KMS-11 (cell line): Measurements from ENCODE around the gene ATF3.

Experiments used
- H2AFZ ChIP-seq: fragments of 200-600 bp; sonication (generic); 2 replicates; pipeline ENCODE4 v1.6.1; 2016; ENCODE audit warnings: antibody characterized with exemption, mixed run types, low read depth
- H3K27ac ChIP-seq: fragments of 200-600 bp; sonication (generic); 2 replicates; pipeline ENCODE4 v1.6.1; 2016; ENCODE audit warnings: mild to moderate bottlenecking, mixed run types
- H3K27me3 ChIP-seq: fragments of 200-600 bp; sonication (generic); 2 replicates; pipeline ENCODE4 v1.6.1; 2017; ENCODE audit warnings: mild to moderate bottlenecking, low read depth, mixed run types, moderate library complexity; ENCODE audit not compliant: insufficient read depth
- H3K36me3 ChIP-seq: fragments of 200-600 bp; sonication (generic); 2 replicates; pipeline ENCODE4 v1.6.1; 2017; ENCODE audit warnings: mild to moderate bottlenecking, mixed run types; ENCODE audit not compliant: insufficient read depth
- H3K4me1 ChIP-seq: fragments of 200-600 bp; sonication (generic); 2 replicates; pipeline ENCODE4 v1.6.1; 2016; ENCODE audit warnings: mild to moderate bottlenecking, low read depth, mixed run types; ENCODE audit not compliant: poor library complexity, severe bottlenecking
- H3K4me2 ChIP-seq: fragments of 200-600 bp; sonication (generic); 2 replicates; pipeline ENCODE4 v1.7.0; 2016; ENCODE audit warnings: mild to moderate bottlenecking, mixed run types
- H3K4me3 ChIP-seq: fragments of 200-600 bp; sonication (generic); IDR thresholded peaks from 2 replicates; pipeline ENCODE4 v1.6.1; 2017; ENCODE audit warnings: low read depth, low read length, mixed read lengths; ENCODE audit not compliant: insufficient read depth
- H3K79me2 ChIP-seq: fragments of 200-600 bp; sonication (generic); 2 replicates; pipeline ENCODE4 v1.6.1; 2016; ENCODE audit warnings: low read depth, mixed run types; ENCODE audit not compliant: insufficient read depth
- H3K9ac ChIP-seq: fragments of 200-600 bp; sonication (generic); 2 replicates; pipeline ENCODE4 v1.6.1; 2016; ENCODE audit warnings: mild to moderate bottlenecking, mixed run types
- H4K20me1 ChIP-seq: fragments of 200-600 bp; sonication (generic); 2 replicates; pipeline ENCODE4 v1.6.1; 2016; ENCODE audit warnings: mild to moderate bottlenecking, mixed run types; ENCODE audit not compliant: insufficient read depth
- TF ChIP-seq, protein P1 (sequence below): fragments of 200-600 bp; sonication (generic); conservative IDR thresholded peaks from 2 replicates; pipeline ENCODE4 v1.6.1; 2017; ENCODE audit warnings: low read depth, mild to moderate bottlenecking, antibody characterized with exemption, low read length, moderate library complexity, mixed read lengths

The ATF3 gene

DNA sequence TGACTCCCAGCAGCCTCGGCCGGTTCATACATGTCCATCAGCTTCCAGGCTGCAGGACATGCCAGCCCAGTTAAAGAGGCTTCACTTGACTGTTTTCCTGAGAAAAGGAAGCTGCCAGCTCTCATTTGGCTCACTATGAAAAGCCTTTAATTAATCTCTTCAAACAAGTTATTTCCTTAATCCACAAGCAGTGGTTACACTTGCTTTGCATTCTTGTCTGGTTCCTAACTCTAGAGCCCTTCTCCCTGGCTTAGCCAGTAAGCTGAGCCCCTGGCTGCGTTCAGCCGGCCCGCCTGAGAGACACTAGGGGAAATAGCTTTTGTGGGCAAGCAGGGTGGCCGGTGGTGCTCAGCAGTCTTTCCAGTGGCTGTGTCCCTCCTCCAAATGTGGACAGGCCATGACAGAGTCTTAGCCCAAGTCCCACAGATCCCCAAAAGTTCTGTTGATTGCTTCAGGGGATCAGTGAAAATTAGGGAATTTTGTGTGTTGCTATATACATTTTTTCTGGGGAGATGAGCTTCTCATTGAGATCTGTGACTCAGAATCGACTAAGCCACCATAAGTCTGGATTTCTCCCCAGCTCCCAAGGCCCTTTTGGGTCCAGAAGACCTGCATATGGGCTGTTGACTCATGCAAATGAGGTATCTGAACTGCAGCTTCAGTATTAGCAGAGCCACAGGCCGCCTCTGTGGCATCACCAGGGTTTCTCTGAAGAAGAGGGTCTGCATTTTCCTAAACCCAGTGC lies 10.1 kb downstream of the ATF3 start:
- Histone ChIP-seq H3K79me2 (peaks cover under 1% of the 10 kb centered on the region; the same call in 1 of the 2 replicates), H3K27me3 (no peaks in the 10 kb centered on the region), H3K4me2 (no peak overlapping the region), H3K36me3 (no peaks in the 10 kb centered on the region), H4K20me1 (no peaks in the 10 kb centered on the region), H3K4me1 (peaks cover 14% of the 10 kb centered on the region), H3K27ac (no peak overlapping the region), H3K9ac (no peak overlapping the region), H3K4me3 (no peak overlapping the region), H2AFZ (no peak overlapping the region)
- TF ChIP-seq, protein P1, sequence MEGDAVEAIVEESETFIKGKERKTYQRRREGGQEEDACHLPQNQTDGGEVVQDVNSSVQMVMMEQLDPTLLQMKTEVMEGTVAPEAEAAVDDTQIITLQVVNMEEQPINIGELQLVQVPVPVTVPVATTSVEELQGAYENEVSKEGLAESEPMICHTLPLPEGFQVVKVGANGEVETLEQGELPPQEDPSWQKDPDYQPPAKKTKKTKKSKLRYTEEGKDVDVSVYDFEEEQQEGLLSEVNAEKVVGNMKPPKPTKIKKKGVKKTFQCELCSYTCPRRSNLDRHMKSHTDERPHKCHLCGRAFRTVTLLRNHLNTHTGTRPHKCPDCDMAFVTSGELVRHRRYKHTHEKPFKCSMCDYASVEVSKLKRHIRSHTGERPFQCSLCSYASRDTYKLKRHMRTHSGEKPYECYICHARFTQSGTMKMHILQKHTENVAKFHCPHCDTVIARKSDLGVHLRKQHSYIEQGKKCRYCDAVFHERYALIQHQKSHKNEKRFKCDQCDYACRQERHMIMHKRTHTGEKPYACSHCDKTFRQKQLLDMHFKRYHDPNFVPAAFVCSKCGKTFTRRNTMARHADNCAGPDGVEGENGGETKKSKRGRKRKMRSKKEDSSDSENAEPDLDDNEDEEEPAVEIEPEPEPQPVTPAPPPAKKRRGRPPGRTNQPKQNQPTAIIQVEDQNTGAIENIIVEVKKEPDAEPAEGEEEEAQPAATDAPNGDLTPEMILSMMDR, result no peak

DNA sequence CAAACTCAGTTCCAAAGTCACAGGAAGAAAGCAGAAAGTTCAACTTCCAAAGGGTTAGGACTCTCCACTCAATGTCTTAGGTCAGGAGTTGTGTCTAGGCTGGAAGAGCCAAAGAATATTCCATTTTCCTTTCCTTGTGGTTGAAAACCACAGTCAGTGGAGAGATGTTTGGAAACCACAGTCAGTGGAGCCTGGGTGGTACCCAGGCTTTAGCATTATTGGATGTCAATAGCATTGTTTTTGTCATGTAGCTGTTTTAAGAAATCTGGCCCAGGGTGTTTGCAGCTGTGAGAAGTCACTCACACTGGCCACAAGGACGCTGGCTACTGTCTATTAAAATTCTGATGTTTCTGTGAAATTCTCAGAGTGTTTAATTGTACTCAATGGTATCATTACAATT lies 11.7 kb downstream of the ATF3 start:
- TF ChIP-seq, protein P1, result no peak
- no peaks in the 10 kb centered on the region for H3K36me3 ChIP-seq
- H3K4me3 ChIP-seq, result no peak overlapping the region
- no peaks in the 10 kb centered on the region for H3K79me2 ChIP-seq
- H3K27ac ChIP-seq, result no peak overlapping the region
- no peak overlapping the region for H3K9ac ChIP-seq
- H2AFZ ChIP-seq, result no peak overlapping the region
- no peak overlapping the region for H3K4me2 ChIP-seq
- H3K4me1 ChIP-seq, result no peaks in the 10 kb centered on the region
- no peaks in the 10 kb centered on the region for H4K20me1 ChIP-seq
- H3K27me3 ChIP-seq, result no peaks in the 10 kb centered on the region

DNA sequence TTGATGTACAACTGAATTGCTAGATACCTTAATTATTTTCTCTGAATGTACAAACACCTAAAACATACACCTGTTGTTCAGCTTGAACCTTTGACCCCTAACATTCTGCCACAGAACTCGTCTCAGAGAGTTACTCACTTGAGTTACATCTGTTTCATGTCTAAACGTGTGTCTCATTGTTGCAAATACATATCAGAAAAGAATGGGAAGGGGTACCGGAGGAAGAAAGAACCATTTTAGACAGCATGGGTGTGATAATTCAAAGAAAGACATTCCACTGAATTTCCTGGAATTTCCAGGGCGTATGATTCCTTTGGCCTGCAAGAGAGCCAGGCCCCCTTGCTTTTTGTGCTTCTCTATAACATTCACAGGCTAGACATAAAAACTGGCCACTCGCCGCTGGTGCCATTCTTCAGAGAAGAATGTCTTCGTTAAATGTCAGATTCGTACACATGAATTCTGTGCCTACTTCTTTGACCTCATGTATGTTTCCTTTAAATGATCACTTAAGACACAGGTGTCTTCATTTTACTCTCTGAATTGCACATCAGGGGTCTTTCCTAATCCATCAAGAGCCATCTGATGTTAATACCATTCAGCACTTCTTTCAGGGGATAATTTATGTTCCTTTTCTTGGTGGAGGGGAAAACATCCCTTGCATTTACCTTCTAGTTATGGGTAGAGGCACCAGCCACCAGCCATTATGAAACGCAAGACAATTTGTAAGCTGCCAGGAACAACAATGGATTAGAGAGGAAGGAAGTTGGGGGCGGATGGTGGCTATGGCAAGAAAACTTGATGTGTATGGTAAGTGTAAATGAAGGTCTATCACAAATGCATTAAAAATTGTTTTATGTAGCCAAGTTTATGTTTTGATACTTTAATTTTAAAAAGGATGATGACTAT lies 12.7 kb downstream of the ATF3 start:
- no peaks in the 10 kb centered on the region for H4K20me1 ChIP-seq
- H3K4me2 ChIP-seq, result no peak overlapping the region
- no peak overlapping the region for H3K27ac ChIP-seq
- no peaks in the 10 kb centered on the region for H3K79me2 ChIP-seq
- H3K9ac ChIP-seq, result no peak overlapping the region
- H3K4me3 ChIP-seq, result no peak overlapping the region
- H3K36me3 ChIP-seq, result no peaks in the 10 kb centered on the region
- H2AFZ ChIP-seq, result no peak overlapping the region
- TF ChIP-seq, protein P1, result no peak
- no peaks in the 10 kb centered on the region for H3K4me1 ChIP-seq
- H3K27me3 ChIP-seq, result no peaks in the 10 kb centered on the region

DNA sequence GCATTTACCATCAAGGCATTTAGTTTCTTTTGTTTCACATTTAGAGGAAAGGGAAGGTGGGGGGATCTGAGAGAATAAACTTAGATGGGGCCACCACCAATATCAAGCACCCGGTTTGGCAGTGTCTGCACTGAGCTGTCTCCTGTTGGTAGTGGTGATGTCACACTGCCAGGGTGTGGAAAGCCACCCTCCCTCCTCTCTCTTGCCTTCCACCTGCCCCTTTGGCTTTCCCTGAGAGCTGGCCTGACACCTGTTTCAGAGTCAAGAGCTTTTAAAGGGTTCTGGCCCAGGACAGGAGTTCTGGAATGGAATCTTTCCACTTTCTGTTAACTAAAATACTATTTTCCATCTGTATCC lies 13.4 kb downstream of the ATF3 start:
- no peaks in the 10 kb centered on the region for H4K20me1 ChIP-seq

More for the DNA sequence above, 13.4 kb downstream of the ATF3 start:
- no peaks in the 10 kb centered on the region for H3K4me1 ChIP-seq
- TF ChIP-seq, protein P1, result no peak
- H3K27ac ChIP-seq, result no peak overlapping the region
- no peak overlapping the region for H3K4me2 ChIP-seq
- H3K9ac ChIP-seq, result no peak overlapping the region
- no peaks in the 10 kb centered on the region for H3K79me2 ChIP-seq
- H3K36me3 ChIP-seq, result no peaks in the 10 kb centered on the region
- no peak overlapping the region for H3K4me3 ChIP-seq
- no peaks in the 10 kb centered on the region for H3K27me3 ChIP-seq
- no peak overlapping the region for H2AFZ ChIP-seq
